K562 (cell line): ENCODE measurements around the gene NPAS3. TPM values are rescaled to one million over a fixed set of nuclear protein-coding genes. Genes with fewer than 3 reads are reported as not detected.

ENCODE experiments used
- ATAC-seq: fragments of 200-7000 bp; cut with Tn5 transposase; 3 replicates; pipeline ENCODE4 v1.9.1; 2020; ENCODE audit warnings: moderate library complexity
- BruUV-seq: library from RNA; stranded (reverse); fragments of 400-500 nt; replicated peaks from 2 replicates; lab custom pipeline; 2021; lab: Mats Ljungman, UMichigan
- CTCF ChIA-PET: fragments of 300-600 bp; formaldehyde crosslinking; extraction: SDS; loops from one replicate; lab custom pipeline; 2021; ENCODE audit warnings: low intra/inter-chr PET ratio; lab: Yijun Ruan, JAX
- POLR2A ChIA-PET: fragments of 300-600, 350-650 bp; sonication (Branson Sonifier 250); formaldehyde crosslinking; extraction: SDS; loops from one replicate; lab custom pipeline; 2021; ENCODE audit warnings: antibody characterized with exemption, inconsistent platforms; lab: Yijun Ruan, JAX
- DNase-seq, 4 experiments: peaks; one replicate each; pipeline versions ENCODE4 v3.0.0 to v3.0.0-alpha.2; 2011 to 2018; ENCODE audit warnings: low spot score in 3 of 4, mixed read lengths in 3 of 4; ENCODE audit errors: extremely low read depth in 1 of 4
- FAIRE-seq: peaks from 2 replicates; lab custom pipeline; 2011; peaks lifted over from hg19 to GRCh38; lab: Jason Lieb, UNC
- H2AFZ ChIP-seq: 2 replicates; pipeline ENCODE4 v1.6.0; 2011; ENCODE audit warnings: low read depth, low read length, control low read depth, inconsistent platforms
- H3K27ac ChIP-seq: fragments of 200-600 bp; 3 replicates; pipeline ENCODE4 v1.8.0; 2011; ENCODE audit warnings: low read depth, mild to moderate bottlenecking, control low read depth, inconsistent platforms, low read length, moderate library complexity, mixed read lengths; ENCODE audit errors: extremely low read depth
- H3K27me3 ChIP-seq, 2 experiments: fragments of 300-600 bp in 1 of 2; 2 replicates in 1 of 2; 3 replicates in 1 of 2; pipeline versions ENCODE4 v1.6.0 to v1.8.0; 2011; ENCODE audit warnings: inconsistent platforms in 2 of 2, low read length in 2 of 2, mild to moderate bottlenecking in 1 of 2, mixed read lengths in 1 of 2, moderate library complexity in 1 of 2; ENCODE audit not compliant: control insufficient read depth in 2 of 2, insufficient read depth in 2 of 2
- H3K36me3 ChIP-seq: fragments of 300-600 bp; 3 replicates; pipeline ENCODE4 v1.8.0; 2011; ENCODE audit warnings: mild to moderate bottlenecking, low read length, inconsistent platforms; ENCODE audit not compliant: control insufficient read depth, insufficient read depth
- H3K4me1 ChIP-seq, 2 experiments: fragments of 200-600 bp in 1 of 2; replicated peaks in 1 of 2; 2 replicates in 1 of 2; 3 replicates in 1 of 2; pipeline versions ENCODE4 v1.5.1 to v1.8.0; 2011; ENCODE audit warnings: inconsistent platforms in 2 of 2, low read length in 2 of 2, mild to moderate bottlenecking in 1 of 2, mixed read lengths in 1 of 2, moderate library complexity in 1 of 2; ENCODE audit not compliant: control insufficient read depth in 2 of 2, insufficient read depth in 2 of 2
- H3K4me2 ChIP-seq: 2 replicates; pipeline ENCODE4 v1.6.1; 2011; ENCODE audit warnings: low read length, control low read depth, inconsistent platforms, mixed read lengths; ENCODE audit not compliant: insufficient read depth
- H3K4me3 ChIP-seq: fragments of 200-600 bp; sonication (generic), shearing (Covaris generic); 2 replicates; pipeline ENCODE4 v1.5.1; 2016; ENCODE audit warnings: control low read depth, inconsistent platforms
- H3K79me2 ChIP-seq: fragments of 200-600 bp; 3 replicates; pipeline ENCODE4 v1.8.0; 2011; ENCODE audit warnings: low read length, inconsistent platforms; ENCODE audit not compliant: control insufficient read depth, insufficient read depth
- H3K9ac ChIP-seq, 2 experiments: 2 replicates each; pipeline versions ENCODE4 v1.6.0 to v1.6.1; 2011; ENCODE audit warnings: low read depth in 2 of 2, low read length in 2 of 2, control low read depth in 1 of 2, inconsistent platforms in 1 of 2, mild to moderate bottlenecking in 1 of 2, mixed read lengths in 1 of 2; ENCODE audit not compliant: insufficient read depth in 1 of 2
- H3K9me1 ChIP-seq: one replicate; pipeline ENCODE4 v1.6.0; 2011; ENCODE audit warnings: inconsistent platforms, mild to moderate bottlenecking, low read length, moderate library complexity; ENCODE audit not compliant: control insufficient read depth, insufficient read depth
- H3K9me3 ChIP-seq: replicated peaks from 2 replicates; pipeline ENCODE4 v1.5.1; 2011; ENCODE audit warnings: low read depth, low read length, inconsistent platforms; ENCODE audit not compliant: control insufficient read depth, insufficient read depth
- H4K20me1 ChIP-seq: replicated peaks from 2 replicates; pipeline ENCODE4 v1.6.1; 2011; ENCODE audit warnings: low read length, inconsistent platforms, mixed read lengths; ENCODE audit not compliant: control insufficient read depth, insufficient read depth
- EWSR1 ChIP-seq: fragments of 450-650 bp; IDR thresholded peaks from 2 replicates; pipeline ENCODE4 v1.6.1; 2018; ENCODE audit warnings: borderline replicate concordance, mild to moderate bottlenecking, low read depth, moderate library complexity; ENCODE audit not compliant: partially characterized antibody
- FOXA3 ChIP-seq, 2 experiments: fragments of 450-650 bp in 1 of 2; sonication (generic) in 1 of 2; formaldehyde crosslinking; IDR thresholded peaks in 1 of 2; conservative IDR thresholded peaks in 1 of 2; 2 replicates each; pipeline versions ENCODE4 v1.4.0 to v1.8.0; 2020 to 2022; ENCODE audit warnings: mild to moderate bottlenecking in 2 of 2, missing genetic modification reagents in 1 of 2
- GABPA ChIP-seq: fragments of 200-800 bp; sonication (Bioruptor generic); conservative IDR thresholded peaks from 2 replicates; pipeline ENCODE4 v1.6.1; 2016; ENCODE audit warnings: low read depth, missing genetic modification characterization, missing compliant biosample characterization
- JUND ChIP-seq, 2 experiments: IDR thresholded peaks; 2 replicates in 1 of 2; 3 replicates in 1 of 2; pipeline ENCODE4 v1.6.1; 2011; ENCODE audit warnings: borderline replicate concordance in 2 of 2, low read depth in 2 of 2, low read length in 2 of 2, improper control_type of control experiment in 1 of 2, missing biosample characterization in 1 of 2, missing genetic modification characterization in 1 of 2, missing genetic modification reagents in 1 of 2
- NFATC3 ChIP-seq: fragments of 450-650 bp; IDR thresholded peaks from 2 replicates; pipeline ENCODE4 v1.6.1; 2017; ENCODE audit warnings: mild to moderate bottlenecking
- NFYB ChIP-seq: IDR thresholded peaks from 2 replicates; pipeline ENCODE4 v1.6.1; 2011; ENCODE audit warnings: mild to moderate bottlenecking, moderate library complexity; ENCODE audit not compliant: insufficient read length; ENCODE audit errors: extremely low read depth
- POLR2A ChIP-seq: fragments of 450-650 bp; conservative IDR thresholded peaks from 2 replicates; pipeline ENCODE4 v1.6.1; 2016
- PRMT5 ChIP-seq: sonication (generic); formaldehyde crosslinking; IDR thresholded peaks from 2 replicates; pipeline ENCODE4 v1.5.0; 2020; ENCODE audit warnings: missing genetic modification reagents
- SAP30 ChIP-seq: fragments of 200-600 bp; sonication (generic); IDR thresholded peaks from 2 replicates; pipeline ENCODE4 v1.6.1; 2012; ENCODE audit warnings: borderline replicate concordance, low read depth, mild to moderate bottlenecking, moderate library complexity, low read length, control low read depth, inconsistent platforms; ENCODE audit not compliant: insufficient read depth, poor library complexity, severe bottlenecking
- SNRNP70 ChIP-seq: fragments of 200-400 bp; formaldehyde crosslinking; optimal IDR thresholded peaks from 2 replicates; pipeline ENCODE3; 2017; ENCODE audit warnings: low read depth, low read length
- SUPT5H ChIP-seq: fragments of 450-650 bp; IDR thresholded peaks from 2 replicates; pipeline ENCODE4 v1.6.1; 2016
- TBL1XR1 ChIP-seq, 2 experiments: IDR thresholded peaks; 2 replicates each; pipeline ENCODE4 v1.6.1; 2012; ENCODE audit warnings: improper control_type of control experiment in 2 of 2, low read length in 2 of 2, mild to moderate bottlenecking in 1 of 2
- TCFL5 ChIP-seq: fragments of 250-450 bp; sonication (Bioruptor Pico); conservative IDR thresholded peaks from 2 replicates; pipeline ENCODE4 v1.6.1; 2021; ENCODE audit warnings: mild to moderate bottlenecking, moderate library complexity, matching md5 sums
- ZNF699 ChIP-seq: fragments of 250-450 bp; sonication (Bioruptor Pico); IDR thresholded peaks from 2 replicates; pipeline ENCODE4 v1.8.0; 2021; ENCODE audit warnings: mild to moderate bottlenecking, moderate library complexity; ENCODE audit not compliant: insufficient replicate concordance
- whole genome bisulfite sequencing: fragments of 100-300 bp; shearing (Covaris generic); methylation state at CpG from one replicate; pipeline ENCODE4 v1.1.6; 2016; ENCODE audit warnings: low coverage, mixed read lengths; ENCODE audit not compliant: insufficient coverage; ENCODE audit errors: missing lambda C conversion rate; 5-methylcytosine and 5-hydroxymethylcytosine counted together
- in situ Hi-C: fragments of 300-500 bp; cut with MboI; formaldehyde crosslinking; loops from 4 replicates; pipeline ENCODE4 v1.15.0; 2018; ENCODE audit warnings: inconsistent platforms, mixed read lengths
- intact Hi-C: fragments of 100-400 bp; cut with micrococcal nuclease; formaldehyde crosslinking; loops from 2 replicates; pipeline ENCODE4 v1.14.2; 2022
- polyA plus RNA-seq, 8 experiments: library from polyadenylated mRNA; depleted of rRNA in 4 of 8; stranded (reverse) in 5 of 8; unstranded in 3 of 8; fragments of >200 nt; fragmentation: Nextera tagmentation in 2 of 8; fragmentation: Illumina TruSeq in 1 of 8; extraction: Ambion mirVana in 2 of 8; extraction: Trizol in 1 of 8; gene quantifications; 2 replicates each; pipeline versions ENCODE4 v1.2.1 to v1.2.3, GENCODE V29; 2011 to 2014; ENCODE audit warnings: inconsistent platforms in 1 of 8, missing spikeins in 1 of 8
- total RNA-seq, 7 experiments: library from RNA; depleted of rRNA in 6 of 7; stranded (reverse); fragments of >200 nt in 6 of 7; fragmentation: Illumina TruSeq in 2 of 7; extraction: Trizol in 2 of 7; gene quantifications; 2 replicates each; pipeline versions ENCODE4 v1.2.1 to v1.2.3, GENCODE V29; 2011 to 2021; ENCODE audit warnings: low replicate concordance in 1 of 7
- TF ChIP-seq, protein P1 (sequence below): IDR thresholded peaks from 2 replicates; pipeline ENCODE4 v1.6.1; 2012; ENCODE audit warnings: low read depth, low read length, improper control_type of control experiment, borderline replicate concordance
- TF ChIP-seq, protein P2 (sequence below), 2 experiments: IDR thresholded peaks; 2 replicates each; pipeline ENCODE4 v1.6.1; 2012; ENCODE audit warnings: improper control_type of control experiment in 2 of 2, low read depth in 2 of 2, low read length in 2 of 2, borderline replicate concordance in 1 of 2

Gene NPAS3
- total and polyA plus RNA-seq, 9 of the 15 experiments (the other 6 are each of a cell fraction or from before 2014, with no cell fraction given): 0.04 TPM; not detected in 8

- H3K27ac ChIP-seq: no peak overlapping the region
- 0% methylated on average over 3 of the region's 4 CpGs for WGBS
- no peak for DNase-seq
- TF ChIP-seq, protein P1, sequence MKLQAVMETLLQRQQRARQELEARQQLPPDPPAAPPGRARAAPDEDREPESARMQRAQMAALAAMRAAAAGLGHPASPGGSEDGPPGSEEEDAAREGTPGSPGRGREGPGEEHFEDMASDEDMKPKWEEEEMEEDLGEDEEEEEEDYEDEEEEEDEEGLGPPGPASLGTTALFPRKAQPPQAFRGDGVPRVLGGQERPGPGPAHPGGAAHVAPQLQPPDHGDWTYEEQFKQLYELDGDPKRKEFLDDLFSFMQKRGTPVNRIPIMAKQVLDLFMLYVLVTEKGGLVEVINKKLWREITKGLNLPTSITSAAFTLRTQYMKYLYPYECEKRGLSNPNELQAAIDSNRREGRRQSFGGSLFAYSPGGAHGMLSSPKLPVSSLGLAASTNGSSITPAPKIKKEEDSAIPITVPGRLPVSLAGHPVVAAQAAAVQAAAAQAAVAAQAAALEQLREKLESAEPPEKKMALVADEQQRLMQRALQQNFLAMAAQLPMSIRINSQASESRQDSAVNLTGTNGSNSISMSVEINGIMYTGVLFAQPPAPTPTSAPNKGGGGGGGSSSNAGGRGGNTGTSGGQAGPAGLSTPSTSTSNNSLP: no peak
- TF ChIP-seq POLR2A: no peak
- TF ChIP-seq SUPT5H: no peak
- TF ChIP-seq SNRNP70: no peak
- no peak for TF ChIP-seq NFATC3
- TF ChIP-seq SAP30: no peak
- TF ChIP-seq TCFL5 (CRISPR knock-in tag): no peak
- TF ChIP-seq, protein P2, sequence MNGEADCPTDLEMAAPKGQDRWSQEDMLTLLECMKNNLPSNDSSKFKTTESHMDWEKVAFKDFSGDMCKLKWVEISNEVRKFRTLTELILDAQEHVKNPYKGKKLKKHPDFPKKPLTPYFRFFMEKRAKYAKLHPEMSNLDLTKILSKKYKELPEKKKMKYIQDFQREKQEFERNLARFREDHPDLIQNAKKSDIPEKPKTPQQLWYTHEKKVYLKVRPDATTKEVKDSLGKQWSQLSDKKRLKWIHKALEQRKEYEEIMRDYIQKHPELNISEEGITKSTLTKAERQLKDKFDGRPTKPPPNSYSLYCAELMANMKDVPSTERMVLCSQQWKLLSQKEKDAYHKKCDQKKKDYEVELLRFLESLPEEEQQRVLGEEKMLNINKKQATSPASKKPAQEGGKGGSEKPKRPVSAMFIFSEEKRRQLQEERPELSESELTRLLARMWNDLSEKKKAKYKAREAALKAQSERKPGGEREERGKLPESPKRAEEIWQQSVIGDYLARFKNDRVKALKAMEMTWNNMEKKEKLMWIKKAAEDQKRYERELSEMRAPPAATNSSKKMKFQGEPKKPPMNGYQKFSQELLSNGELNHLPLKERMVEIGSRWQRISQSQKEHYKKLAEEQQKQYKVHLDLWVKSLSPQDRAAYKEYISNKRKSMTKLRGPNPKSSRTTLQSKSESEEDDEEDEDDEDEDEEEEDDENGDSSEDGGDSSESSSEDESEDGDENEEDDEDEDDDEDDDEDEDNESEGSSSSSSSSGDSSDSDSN (IDR thresholded peaks at IDR 0.05; ENCODE audit: borderline replicate concordance in 1 of 2, low read depth in 2 of 2, low read length in 2 of 2): no peak
- TF ChIP-seq PRMT5 (CRISPR knock-in tag): no peak
- no peak for TF ChIP-seq NFYB
- TF ChIP-seq FOXA3 (CRISPR knock-in tag; conservative IDR thresholded peaks at IDR 0.05 in 1 of 2, IDR thresholded peaks at IDR 0.05 in 1 of 2): no peak
- no peak for TF ChIP-seq JUND (IDR thresholded peaks at IDR 0.05; ENCODE audit: borderline replicate concordance, low read depth, low read length)
- no peak for TF ChIP-seq JUND (tag; IDR thresholded peaks at IDR 0.05; ENCODE audit: borderline replicate concordance, low read depth, low read length)
- no peak for TF ChIP-seq ZNF699
- no peak for TF ChIP-seq EWSR1
- TF ChIP-seq GABPA (tag): no peak
- TF ChIP-seq TBL1XR1 (IDR thresholded peaks at IDR 0.05; ENCODE audit: low read length in 2 of 2): no peak
- H3K36me3 ChIP-seq: no peaks in the 10 kb centered on the region
- no peaks in the 10 kb centered on the region for H3K9me3 ChIP-seq
- H3K79me2 ChIP-seq: no peaks in the 10 kb centered on the region
- no peaks in the 10 kb centered on the region for H4K20me1 ChIP-seq
- H3K9ac ChIP-seq: no peak overlapping the region
- in situ Hi-C loops (no loop called here), intact Hi-C loops (no loop called here)
- no peaks in the 10 kb centered on the region for H3K4me1 ChIP-seq
- no TSS peak for BruUV-seq
- no peak overlapping the region for H3K4me2 ChIP-seq
- no peak overlapping the region for H3K4me3 ChIP-seq
- ChIA-PET CTCF (no interaction called here), POLR2A (interaction anchor here (0.6 kb wide), 1 partner anchor 29 kb away, joined by 4 read pairs; no protein-coding TSS in a partner anchor)
- ATAC-seq: no peak
- no peaks in the 10 kb centered on the region for H3K9me1 ChIP-seq
- no peak for FAIRE-seq
- H2AFZ ChIP-seq: no peak overlapping the region
- H3K27me3 ChIP-seq: no peaks in the 10 kb centered on the region
Observed at GRCh38 chr14:33273978-33274377, 335.3 kb downstream of the NPAS3 start.
